Activated CD4-positive, alpha-beta T cell treated with anti-CD3 and anti-CD28 coated beads, Interleukin-2, amount 50 U/mL, for 48 hours (primary cell): ENCODE measurements around the gene PDE8B.

Experiments
- DNase-seq, 2 experiments: peaks; one replicate each; pipeline ENCODE4 v3.0.0-alpha.2; 2020

PDE8B gene

DNA sequence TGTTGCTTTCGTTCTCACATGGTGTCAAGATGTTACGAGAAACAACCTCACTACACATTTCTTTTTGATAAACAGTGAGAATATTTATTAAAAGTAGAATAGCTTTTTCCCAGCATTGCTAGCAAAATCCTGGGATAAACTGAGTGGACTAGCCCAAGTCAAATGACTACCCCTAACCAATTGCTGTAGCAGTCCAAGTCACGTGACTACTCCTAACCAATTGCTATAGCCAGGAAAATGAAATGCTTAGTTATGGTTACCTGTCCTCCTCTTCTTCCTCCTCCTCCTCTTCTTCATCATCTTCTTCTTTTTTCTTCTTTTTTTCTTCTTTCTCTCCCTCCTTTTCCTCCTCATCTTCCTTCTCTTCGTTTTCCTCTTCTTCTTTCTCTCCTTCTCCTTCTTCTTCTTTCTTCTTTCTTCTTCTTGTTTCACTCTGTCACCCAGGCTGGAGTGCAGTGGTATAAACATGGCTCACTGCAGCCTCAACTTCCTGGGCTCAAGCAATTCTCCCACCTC lies 85.4 kb downstream of the PDE8B start:
- DNase-seq = no peak

DNA sequence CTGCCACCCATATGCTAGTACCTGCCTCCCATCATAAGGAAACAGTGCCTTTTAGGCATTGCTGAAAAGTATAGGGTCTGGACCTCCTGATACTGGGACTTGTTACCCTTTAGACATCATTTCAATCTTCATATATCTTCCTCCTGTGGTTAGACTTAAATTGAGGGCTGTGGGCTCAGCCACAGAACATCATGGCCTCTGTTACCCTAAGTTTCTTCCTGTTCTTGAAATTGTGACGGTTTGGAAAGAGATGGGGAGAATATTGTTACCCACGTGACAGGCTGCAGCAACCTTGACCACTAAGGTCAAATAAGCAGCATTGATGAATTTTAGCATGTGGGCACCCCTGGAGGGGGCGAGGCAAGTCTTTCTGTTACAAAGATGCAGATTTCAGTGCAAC lies 87.7 kb downstream of the PDE8B start:
- DNase-seq = no peak

DNA sequence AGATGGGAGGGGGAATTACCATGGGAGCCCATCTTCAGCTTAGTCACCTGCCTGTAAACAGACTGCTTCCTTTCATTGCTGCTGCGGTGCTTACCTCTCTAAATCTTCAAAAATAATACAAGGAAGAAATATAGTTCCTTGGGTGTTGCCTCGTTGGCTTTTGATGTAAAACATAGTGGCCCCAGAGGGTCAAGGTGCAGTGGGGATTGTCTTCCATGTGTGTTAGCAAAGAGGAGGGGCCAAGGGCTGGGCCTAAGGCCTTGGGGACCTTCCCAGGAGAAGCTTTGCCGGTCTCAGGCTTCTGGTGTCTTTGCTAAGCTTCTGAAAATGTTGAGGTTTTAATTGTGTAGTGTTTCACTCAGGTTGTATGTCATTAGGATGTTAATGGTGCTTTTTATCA lies 90.0 kb downstream of the PDE8B start:
- DNase-seq = no peak

DNA sequence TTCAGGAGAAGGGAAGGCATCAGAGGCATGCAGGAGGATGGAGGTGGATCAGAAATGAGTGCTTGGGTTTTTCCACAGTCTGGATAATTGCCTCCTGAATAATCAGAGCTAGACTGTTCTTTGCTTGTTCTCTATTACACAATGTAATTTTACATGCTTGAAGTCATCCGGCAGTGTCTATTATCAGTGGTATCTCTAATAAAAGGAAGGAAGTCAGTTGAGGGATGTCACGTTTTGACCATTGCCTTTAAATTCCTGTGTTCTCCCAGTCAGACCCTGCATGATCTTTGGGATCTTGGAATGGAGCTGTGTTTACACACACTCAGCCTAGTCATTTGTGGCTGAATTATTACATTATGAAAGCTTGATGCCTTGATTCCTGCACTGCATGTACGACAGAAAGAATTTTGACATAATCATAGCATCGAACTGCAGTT lies 91.0 kb downstream of the PDE8B start:
- no peak for DNase-seq

DNA sequence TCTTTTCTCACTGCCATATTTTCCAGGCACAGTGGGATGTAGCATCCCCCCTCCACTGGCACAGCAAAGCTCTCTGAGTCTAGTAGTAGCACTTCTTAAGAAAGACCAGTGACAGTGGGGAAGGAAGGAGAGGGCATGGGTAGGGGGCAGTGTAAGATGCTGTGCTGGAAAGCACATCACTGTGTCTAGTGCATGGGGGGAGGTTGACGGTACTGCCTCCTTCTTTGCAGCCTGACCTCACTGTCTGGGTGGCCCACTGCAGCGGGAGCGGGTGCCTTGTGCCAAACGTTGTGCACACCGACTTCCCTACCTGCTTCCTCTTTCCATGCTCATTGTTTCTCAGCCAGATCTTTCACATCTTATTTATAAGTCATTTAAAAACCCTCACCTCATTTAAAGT lies 91.8 kb downstream of the PDE8B start:
- no peak for DNase-seq

DNA sequence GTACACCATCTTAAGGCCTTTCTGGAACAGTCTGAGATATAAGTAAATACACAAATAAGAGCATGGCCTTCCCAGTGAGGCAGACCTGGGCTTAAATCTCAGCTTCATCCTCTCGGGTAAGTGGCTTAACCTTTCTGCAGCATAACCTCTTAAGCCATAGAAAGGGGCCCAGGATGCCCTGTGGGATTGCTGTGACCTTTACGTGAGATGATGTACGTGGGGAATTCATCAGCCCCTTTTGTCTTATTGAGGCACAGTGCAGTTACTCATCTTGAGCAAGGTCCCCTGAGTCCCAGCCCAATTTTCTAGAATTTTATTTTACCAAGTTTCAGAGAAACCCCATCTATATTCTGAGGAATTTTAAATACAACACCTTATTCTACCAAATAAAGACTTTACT lies 92.2 kb downstream of the PDE8B start:
- DNase-seq = no peak

DNA sequence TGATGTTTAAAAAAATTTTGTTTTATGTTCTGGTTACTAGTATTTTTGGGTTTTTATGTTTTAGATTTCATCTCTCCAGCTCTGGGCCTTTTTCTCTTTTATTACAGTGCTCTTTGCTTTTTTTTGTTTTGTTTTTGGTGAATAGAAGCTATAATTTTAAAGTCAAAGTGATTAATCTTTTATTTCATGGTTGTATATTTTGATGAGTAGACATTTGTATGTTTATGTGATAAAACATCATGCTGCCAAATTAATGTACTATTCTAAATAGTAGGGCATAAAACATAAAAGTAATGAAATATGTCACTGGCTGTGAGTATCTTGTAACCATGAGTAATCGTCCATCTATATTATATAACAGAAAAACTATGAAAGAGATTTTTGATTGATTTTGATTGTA lies 93.9 kb downstream of the PDE8B start:
- DNase-seq = no peak

DNA sequence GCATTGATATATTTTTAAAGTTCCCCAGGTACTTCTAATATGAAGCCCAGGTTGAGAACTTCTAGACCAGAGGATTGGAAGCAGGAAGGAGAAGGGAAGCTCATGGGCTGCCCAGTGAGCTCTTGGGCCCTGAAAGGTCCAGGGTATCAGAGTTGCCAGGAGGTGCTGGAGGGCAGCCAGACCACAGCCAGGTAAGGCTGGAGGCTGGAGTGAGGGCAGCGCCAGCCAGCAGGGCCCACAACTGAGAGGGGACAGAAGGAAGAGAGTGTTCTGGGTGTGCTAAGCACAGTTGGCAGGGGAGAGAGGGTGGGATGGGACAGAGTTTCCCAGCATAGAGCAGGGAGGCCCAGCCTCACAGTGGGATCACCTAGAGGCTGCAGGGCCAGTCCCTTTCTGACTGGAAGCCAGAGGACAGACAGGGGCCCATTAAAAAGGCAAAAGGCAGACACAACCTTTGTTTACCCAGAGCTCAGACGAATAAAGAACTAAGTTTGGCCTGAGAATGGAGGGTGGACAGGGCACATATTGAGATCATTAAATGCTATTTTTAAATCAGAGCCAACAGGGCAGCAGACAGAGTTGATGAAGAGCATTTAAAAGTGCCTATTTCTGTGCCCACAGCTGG lies 94.9 kb downstream of the PDE8B start:
- no peak for DNase-seq

DNA sequence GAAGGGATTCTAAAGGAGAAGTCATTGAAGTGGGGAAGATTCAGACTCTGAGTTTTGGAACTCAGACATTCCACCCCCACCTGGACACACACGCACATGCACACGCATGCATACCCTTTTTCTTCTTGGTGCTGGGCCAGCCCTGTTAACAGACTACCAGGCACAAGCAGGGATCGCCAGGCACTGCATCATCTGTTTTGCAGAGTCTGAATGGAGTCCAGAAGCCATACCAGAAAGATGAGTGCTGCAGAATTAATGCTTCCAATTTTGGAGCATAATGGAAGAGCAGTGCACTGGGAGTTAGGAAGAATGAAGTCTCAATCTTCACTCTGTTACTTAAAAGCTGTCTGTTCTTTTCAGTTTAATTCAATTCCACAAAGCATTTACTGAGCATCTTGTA lies 95.5 kb downstream of the PDE8B start:
- DNase-seq = no peak

DNA sequence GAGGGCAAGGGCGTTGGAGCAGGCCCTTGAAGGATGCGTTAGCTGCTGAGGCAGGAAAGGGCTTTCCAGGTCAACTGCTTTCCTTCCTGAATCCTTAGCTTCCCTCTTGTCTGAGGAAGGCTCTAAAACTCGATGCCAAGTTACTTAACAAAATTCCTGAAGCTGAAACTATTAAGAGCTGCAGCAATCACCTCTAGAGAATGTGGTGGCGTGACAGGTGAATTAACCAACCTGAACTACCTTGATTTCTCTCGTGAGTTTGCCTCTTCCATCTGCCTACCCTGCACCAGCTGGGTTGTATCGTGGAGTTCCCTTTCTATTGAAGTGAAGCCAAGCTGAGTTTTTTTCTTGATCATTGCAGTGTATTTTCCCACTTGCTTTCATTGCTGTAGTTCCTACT lies 96.1 kb downstream of the PDE8B start:
- no peak for DNase-seq

DNA sequence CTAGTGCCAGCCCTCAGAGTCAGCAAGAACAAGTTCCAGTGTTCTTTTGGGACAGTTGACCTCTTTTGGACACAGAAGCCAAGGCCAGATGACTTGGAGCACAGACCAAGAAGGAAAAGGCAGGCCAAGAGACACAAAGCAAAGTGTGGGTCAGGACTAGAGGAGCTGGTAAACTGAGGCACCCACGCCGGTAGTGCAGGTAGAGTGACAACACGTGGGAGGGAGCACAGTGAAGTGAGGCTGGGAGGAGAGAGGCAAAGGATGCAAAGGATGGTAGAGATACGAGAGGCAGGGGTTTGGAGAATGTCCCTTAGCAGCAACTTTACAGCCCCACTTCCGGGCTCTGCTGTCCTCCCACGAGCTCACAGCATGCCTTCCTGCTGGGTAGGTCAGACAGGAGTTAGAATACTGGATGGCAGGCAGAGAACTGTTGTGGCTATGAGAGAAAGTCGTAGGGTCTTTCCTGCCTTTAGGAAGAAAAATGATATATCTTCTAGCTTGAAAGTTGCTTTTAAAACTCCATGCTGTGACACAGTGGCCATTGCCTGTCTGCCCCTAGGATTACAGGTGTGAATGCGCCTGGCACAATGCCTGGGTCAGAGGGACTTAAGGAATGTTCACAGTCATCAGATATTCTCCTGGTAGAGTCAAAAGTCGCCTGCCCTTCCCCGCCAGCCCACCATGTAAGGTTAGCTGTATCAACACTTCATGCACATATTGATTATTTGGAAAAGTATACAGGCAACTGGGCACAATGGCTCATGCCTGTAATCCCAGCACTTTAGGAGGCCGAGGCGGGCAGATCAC lies 97.9 kb downstream of the PDE8B start:
- DNase-seq = no peak

DNA sequence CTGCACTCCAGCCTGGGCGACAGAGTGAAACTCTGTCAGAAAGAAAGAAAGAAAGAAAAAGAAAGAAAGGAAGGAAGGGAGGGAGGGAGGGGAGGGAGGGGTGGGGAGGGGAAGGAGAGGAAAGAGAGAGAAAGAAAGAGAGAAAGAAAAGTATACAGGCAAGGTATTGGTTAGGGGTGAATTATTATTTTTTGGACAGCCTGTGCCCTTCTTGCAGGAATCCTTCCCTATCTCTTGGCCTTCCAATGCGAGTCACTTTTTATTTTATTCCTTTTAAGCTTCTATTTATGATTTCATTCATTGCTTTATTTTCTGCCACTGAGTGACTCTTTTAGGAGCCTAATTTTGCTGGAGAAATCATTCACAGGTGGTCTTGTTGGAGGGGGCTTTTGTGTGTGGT lies 98.7 kb downstream of the PDE8B start:
- DNase-seq = no peak

DNA sequence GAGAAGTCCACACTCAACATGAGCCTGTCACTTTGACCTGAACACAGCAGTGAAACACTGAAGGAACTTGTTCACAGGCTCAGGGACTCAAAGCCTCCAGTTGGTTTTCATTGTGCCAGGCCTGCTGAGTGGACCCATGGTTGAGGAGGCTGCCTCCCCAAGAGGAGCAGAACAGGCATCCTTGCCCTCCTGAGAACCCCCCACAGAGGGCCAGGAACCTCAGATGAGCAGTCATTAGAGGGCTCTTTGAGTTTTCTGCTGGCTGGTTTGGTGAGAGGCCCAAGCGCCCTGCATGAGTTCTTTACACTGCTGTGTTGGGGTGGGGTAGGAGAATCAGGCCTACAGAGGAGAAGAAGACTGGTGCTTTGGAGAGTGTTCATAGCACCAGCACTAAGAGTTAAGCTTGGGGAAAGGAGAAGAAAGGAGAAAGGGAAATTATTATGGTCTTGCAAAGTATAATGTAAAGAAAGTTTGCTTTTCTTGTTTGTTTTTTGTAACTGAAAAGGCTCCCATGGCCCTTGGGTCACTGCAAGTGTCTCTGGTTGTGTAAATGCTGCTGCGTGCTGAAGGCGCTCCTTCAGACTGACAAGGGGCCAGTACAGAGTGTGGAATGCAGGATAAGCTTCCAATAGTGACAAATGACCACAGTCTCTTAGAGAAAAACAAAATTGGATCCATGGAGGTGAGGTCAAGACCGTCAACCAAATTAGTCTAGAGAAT lies 100.2 kb downstream of the PDE8B start:
- no peak for DNase-seq

DNA sequence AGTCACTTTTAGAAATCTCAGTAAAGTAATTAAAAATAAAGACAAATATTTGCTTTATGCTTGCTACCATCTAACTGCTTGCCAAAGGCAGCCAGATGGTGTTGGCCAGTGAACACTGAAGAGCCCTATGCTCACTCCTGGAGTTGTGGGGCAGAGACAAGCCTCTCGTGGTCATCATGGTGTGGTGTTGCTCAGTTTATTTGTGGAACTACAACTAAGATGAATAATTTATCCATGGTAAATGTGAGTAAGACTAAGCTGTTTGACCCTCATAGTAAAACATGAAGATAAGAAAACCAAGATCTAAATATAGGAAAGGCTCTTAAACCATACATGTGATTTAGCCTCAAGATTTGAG lies 100.7 kb downstream of the PDE8B start:
- no peak for DNase-seq

DNA sequence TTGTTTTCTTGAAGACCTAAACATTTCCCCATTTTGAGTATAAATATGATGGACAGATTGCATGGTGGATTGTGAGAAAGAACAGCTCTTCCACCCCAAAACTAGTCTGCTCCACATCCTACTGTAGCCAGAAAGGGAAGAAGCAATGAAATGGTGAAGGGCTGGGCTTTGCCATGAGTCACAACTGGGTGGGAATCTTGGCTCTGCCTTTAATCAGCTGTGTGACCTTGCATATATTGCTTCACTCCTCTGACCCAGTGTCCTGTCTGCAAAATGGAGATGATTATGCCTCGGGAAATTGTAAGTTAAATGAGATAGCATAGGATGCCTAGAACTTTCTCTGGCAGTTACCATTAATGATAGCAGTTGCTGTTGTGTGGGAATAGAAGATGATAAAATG lies 101.9 kb downstream of the PDE8B start:
- no peak for DNase-seq

DNA sequence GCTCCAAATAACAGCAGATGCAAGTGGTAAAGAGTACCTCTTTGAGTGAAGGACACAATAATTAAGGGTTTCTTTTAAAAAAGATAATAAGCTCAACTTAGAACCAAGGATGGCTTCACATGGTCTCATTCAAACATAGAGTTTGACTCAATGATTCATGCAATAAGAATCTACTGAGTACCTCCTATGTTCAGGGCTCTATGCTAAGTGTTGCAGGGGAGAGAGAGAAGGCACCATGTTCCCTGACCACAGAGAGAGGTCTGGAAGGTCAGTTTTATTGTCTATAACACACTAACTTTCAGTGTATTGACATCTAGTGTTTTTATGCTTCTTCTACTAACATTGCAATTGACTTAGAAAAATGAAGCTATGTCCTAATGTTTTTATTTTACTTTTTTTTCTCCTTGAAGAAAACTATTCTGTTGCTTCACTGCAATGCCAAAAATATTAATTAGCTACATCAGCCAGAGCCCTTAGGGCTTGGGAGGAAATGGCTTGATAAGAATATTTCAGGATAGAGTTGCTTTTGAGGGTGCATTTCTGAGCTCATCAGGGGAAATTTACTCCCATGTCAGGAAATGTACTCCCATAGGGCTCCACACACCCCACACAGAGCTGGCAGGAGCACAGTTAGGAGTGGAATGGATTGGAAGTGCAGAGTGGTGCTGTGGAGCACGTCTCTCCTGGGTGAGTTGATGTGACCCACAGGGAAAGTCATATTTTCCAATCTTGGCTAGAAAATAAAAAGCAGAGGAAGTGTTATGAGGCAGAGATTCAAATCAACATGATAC lies 106.6 kb downstream of the PDE8B start:
- DNase-seq = no peak

DNA sequence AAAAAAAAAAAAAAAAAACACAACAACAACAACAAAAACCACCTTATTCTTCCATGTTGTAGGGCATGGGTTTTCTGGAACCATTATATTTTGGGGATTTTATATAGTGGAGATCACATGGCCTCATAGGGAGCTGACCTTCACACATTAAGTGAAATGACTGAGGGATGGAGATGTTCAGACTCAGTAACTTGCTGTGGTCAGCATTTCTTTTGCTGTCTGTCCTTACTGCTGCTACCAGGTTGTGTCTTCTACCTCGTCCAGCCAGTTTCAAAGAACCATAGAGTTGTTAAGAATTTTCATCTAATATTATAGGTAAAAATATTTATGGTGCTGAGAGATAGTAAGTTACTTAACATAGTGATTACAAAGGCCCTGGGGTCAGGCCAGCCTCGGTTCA lies 107.6 kb downstream of the PDE8B start:
- no peak for DNase-seq

DNA sequence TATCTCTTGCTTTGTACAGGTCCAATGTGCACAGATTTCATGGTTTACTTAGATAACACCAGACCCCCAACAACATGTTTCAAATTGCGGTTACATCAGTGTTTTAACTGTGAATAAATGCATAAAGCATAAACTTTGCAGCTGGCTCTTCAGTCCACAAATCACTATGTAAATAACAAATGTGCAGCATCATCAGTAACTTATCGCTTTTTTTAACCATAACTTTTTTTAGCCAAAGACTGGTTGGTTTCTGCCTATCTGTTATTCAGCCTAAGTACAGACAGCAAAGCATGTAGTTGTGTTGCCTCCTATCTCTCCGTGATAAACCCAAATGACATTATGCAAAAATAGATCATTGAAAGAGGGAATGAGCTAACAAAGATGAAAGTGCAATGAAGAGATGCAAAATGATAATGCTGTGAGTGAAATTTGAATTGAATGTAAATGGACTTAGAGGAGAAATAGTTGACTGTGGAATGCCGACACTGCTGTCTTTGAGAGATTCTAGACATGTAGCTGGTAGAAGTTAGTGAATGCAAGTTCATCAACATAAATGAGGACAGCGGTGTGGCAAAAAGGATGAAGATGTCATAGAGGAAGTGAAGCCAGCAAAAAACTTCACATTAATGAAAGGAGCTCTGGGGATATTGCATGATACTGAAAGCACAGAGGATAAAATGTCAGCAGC lies 108.8 kb downstream of the PDE8B start:
- no peak for DNase-seq

DNA sequence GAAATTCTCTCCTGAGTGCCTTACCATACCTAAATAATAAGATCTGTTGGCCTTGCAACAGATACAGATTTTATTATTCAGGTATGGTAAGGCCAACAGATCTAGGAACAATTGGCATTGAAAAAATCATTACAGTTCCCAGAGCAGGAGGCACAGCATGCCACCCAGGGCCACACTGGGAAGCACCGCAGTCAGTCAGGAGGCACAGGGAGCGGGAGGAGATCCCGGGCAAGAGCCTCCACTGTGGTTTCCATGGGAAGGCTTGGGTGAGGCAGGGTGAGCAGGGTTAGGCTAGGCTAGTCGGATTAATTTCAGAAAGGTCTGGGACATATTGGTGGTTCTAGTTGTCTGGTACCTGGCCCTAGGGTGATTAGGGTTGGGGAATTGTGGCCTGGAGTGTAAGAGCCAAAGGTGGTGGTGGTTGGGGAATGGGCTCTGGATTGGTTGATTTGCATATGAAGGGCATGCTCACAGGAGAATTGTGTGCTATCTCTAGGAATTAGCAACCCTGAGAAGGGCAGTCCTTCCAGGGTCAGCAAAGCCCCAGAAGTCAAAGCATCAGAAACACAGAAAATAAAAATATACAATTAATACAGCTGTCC lies 111.4 kb downstream of the PDE8B start:
- DNase-seq = no peak

DNA sequence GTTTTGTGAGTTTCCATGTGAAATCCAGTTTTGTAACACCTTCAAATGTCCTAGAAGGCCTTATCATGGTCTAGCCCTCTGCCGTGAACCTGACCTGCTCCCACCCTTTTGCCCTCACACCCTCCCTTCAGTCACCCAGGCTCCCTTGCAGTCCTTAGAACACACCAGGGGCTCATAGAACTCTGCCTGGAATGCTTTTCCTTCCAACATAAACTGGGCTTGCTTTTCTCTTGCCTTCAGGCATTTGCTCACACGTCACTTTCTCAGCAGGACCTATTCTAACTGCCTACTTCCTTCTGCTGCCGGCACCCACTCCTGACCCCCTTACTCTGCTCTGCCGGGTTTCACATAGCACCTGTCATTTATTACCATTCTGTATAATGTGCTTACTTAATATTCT lies 111.9 kb downstream of the PDE8B start:
- DNase-seq = no peak

DNA sequence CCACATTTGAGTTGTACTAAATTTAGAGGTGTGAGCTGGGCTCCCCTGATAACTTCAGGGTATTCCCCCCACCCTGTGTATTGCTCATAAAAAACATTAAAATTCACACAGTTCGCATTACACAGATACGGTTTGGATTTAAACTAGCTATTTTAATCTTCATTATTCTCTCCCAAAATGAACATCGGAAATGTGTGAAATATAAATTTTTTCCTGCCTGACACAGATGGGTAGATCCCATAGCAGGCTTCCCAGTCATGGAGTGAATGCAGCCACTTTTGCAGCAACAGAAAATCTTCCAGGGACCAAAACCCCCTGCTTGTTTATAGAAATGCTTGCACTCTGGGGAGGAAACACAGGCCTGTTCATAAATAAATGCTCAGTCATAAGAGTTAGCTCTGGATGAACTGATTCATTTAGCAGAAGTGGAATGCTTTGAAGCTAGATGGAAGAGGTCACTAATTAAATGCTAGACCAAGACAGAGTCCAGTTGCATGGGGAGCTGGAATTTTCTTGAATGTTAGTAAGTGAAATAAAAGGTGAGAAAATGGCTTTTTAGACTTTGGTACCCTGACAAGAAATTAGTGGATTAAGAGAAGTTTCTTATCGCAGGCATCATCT lies 115.6 kb downstream of the PDE8B start:
- DNase-seq = no peak
